ENCODE measurements around the gene AGPAT1.
"Not testable (repeated sequence)": the region's sequence is repeated elsewhere in the genome, so short reads cannot be mapped to it uniquely, and the experiment has no call there.

The AGPAT1 gene, protein sequence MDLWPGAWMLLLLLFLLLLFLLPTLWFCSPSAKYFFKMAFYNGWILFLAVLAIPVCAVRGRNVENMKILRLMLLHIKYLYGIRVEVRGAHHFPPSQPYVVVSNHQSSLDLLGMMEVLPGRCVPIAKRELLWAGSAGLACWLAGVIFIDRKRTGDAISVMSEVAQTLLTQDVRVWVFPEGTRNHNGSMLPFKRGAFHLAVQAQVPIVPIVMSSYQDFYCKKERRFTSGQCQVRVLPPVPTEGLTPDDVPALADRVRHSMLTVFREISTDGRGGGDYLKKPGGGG

GRCh38 chr6:32175711-32176475, at the start of gene AGPAT1:
TSS of gene AGPAT1 (minus strand) at chr6:32176084. CDS start at chr6:32171496, 4,588 bp downstream.
- peak; percentile 77 to 91 for DNase-seq

DNA sequence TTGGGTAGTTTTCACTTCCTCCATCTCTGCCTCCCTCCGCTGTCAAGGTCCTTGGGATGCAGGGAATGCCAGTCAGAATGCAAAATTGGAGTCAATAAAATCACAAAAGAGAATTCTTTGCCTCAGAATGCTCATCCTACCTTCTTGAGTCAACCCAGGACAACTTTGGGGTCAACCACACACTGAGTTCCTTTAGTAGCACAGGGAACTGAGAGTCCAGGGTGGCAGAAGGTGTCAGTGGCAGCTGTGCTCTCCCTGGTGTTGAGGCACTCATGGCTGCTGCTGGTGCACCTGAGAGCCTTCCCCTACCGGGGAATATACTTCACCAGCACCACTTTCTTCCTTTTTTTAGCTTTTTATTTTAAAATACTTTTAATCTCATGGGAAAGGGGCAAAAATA, 48.8 kb upstream of the AGPAT1 start:
- no peak for DNase-seq

GRCh38 chr6:32223258-32224235, 47.7 kb upstream of the AGPAT1 start, which contains the start of gene NOTCH4:
TSS of gene NOTCH4 (minus strand) at chr6:32224067. CDS start at chr6:32223928, 139 bp downstream.
- no peak for DNase-seq

- no peak for DNase-seq
Measured at GRCh38 chr6:32222333-32223230, 46.7 kb upstream of the AGPAT1 start.

DNA sequence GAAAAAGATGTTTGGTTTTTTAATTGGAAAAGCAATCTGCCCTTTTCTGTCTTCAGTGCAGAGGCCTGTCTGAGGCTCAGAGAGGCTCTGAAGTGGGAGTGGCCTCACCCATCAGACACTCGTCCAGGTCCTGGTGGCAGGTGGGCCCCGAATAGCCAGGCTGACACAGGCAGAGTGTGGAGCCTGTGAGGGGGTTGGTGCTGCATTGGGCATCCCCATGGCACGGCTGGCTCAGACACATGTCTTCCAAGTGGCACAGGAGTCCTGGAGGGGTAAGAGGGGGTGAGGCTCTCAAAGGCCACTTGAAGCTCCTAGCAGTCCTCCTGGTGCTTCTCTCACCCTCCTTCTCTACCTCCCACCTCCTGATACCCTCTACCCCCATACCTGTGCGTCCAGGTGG, 44.1 kb upstream of the AGPAT1 start:
- DNase-seq, result no peak

DNA sequence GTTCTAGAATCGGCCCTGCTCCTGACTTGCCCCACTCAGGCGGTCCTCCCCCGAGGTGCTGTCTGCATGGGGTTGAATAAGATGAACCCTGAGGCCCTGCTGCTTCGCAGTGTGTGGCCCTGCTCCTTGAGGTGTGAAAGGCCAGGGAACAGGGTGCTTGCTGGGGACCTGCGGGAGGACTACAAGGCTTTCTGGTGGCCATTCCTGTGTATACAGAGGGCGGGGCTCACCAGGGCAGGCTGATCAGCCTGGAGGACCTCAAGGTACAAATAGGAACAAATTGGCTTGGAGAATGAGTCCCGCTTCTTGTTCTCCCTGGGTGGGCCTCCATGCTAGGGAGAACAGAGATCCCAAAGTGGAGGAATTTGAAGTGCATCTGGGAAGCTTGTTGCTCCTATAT, 42.3 kb upstream of the AGPAT1 start:
- DNase-seq, result no peak

DNA sequence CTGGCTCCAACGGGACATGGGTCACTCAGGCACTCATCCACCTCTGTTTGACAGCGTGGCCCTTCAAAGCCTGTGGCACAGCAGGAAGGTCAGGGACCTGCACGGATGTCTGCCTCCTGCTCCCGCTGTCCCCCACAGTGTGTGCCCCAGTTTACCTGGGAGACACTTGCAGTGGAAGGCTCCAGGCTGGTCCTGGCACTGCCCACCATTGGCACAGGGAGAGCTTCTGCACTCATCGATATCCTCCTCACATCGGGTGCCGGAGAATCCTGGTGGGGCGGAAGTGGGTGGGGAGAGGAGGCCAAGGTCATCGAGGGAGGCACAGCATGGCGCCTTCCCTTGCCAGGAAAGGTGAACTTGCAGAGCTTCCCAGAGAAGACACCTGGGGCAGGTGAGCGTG, 41.1 kb upstream of the AGPAT1 start:
- DNase-seq, result no peak

- no peak for DNase-seq
Measured at GRCh38 chr6:32216285-32216684, 40.4 kb upstream of the AGPAT1 start.

GRCh38 chr6:32215617-32216016, 39.7 kb upstream of the AGPAT1 start:
- no peak for DNase-seq

- no peak for DNase-seq
Measured at GRCh38 chr6:32214126-32214525, 38.2 kb upstream of the AGPAT1 start.

DNA sequence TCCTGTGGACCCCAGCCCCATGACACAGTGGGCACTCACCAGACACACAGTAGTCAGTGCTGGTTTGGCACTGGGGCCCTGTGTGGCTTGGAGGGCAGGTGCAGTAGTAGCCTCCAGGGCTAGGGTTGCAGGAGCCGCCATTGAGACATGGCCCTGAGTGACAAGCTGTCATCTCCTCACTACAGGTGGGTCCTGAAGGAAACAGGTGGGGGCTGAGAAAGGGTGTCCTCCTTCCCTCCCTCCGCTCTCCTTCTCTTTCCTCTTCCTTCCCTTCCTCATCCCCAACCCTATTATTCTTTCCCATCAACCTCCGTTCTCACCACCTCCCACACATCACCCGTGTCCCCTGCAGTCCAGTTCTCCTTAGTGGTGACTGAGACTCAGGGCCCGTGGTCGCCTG, 37.8 kb upstream of the AGPAT1 start:
- DNase-seq, result no peak

DNA sequence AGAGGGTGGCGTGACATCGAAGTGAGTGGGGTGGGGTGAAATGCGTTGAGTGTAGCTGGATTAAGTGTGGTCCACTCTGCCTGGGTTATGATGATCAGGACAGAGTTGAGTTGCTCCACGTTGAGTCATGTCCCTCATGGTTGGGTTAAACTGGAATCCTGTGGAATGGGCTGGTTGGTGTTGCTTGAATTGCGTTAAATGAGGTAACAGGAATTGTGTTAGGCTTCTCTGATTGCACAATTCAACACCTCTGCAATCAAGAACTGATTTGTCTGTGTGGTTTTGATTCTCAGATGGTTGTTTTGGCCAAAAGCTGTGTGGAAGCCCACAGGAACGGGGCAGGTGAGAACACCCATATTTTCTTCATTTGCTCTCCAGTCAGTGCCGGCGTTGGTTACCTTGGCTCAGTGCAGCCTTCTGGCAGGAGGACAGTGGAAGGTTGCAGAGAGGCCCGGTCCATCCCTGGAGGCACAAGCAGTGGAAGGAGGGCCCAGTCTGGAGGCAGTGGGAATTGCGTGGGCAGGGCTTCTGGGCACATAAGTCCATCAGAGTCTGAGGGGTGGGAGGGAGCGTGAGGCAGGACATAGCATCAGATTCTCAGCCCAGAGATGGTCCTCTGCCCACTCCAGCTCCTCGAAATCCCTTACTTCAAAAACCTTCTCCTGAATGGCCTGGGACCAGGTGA, 36.3 kb upstream of the AGPAT1 start:
- no peak for DNase-seq

DNA sequence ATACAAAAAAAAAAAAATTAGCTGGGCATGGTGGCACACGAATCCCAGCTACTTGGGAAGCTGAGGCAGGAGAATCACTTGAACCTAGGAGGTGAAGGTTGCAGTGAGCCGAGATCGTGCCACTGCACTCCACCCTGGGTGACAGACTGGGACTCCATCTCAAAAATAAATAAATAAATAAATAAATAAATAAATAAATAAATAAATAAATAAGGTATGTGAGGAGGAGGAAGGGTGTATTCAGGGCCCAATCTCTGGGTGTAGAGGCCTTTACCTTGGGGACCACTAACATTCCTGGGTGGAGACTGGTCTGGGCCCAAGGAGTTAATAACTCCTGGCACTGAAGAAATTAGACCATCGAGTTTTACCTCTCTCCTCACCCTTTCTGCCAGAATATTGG, 35.5 kb upstream of the AGPAT1 start:
- not testable (repeated sequence) for DNase-seq

DNA sequence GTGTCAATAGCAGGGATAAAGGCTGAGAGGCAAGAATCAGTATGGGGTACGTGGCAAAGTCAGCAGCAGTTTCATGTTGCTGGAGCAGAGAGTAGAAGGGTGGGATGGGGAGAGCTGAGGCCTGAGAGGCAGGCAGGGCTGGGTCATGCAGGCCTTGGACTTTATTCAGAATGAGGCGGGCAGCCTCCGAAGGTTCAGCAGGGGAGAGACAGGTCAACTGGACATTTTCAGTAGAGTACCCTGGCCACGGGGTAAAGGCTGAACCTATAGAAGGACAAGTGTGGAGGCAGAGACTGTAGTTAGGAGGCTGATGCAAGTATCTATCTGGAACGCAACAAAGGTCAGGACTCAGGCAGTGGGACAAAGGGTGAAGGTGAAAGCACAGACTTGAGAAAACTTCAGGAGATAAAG, 34.3 kb upstream of the AGPAT1 start:
- DNase-seq, result no peak

DNA sequence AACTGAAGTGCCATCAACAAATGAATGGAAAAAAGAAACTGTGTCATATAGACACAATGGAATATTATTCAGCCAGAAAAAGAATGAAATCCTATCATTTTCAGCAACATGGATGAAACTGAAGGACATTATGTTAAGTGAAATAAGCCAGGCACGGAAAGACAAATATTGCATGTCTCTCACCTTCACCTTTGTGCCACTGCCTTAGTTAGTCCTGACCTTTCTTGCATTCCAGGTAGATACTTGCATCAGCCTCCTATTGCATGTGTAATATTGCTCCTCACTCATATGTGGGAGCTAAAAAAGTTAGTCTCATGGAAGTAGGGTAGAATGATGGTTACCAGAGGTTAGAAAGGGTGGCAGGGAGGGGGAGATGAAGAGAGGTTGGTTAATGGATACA, 33.1 kb upstream of the AGPAT1 start:
- no peak for DNase-seq

DNA sequence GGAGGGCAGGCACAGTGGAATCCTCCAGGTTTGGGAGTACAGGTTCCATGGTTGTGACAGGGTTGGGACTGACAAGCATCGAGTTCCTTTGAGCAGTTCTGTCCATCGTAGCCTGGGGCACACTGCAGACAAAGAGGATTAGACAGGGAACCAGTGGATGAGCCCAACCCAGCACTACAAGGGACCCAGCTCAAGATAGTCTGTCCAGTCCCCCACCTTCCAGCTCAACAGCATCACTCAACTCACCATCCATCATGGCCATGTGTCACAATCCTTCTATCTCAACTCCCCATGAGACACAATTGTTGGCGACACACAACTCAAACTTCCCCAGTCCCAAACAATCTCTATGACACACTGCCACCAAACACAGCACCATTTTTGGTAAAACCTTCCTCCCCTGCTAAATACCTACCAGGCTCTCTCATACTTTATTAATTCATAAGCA, 28.4 kb upstream of the AGPAT1 start:
- DNase-seq, result no peak

- DNase-seq, result no peak
Measured at GRCh38 chr6:32203426-32204267, 27.8 kb upstream of the AGPAT1 start.

- no peak for DNase-seq
Measured at GRCh38 chr6:32202186-32202585, 26.3 kb upstream of the AGPAT1 start.

DNA sequence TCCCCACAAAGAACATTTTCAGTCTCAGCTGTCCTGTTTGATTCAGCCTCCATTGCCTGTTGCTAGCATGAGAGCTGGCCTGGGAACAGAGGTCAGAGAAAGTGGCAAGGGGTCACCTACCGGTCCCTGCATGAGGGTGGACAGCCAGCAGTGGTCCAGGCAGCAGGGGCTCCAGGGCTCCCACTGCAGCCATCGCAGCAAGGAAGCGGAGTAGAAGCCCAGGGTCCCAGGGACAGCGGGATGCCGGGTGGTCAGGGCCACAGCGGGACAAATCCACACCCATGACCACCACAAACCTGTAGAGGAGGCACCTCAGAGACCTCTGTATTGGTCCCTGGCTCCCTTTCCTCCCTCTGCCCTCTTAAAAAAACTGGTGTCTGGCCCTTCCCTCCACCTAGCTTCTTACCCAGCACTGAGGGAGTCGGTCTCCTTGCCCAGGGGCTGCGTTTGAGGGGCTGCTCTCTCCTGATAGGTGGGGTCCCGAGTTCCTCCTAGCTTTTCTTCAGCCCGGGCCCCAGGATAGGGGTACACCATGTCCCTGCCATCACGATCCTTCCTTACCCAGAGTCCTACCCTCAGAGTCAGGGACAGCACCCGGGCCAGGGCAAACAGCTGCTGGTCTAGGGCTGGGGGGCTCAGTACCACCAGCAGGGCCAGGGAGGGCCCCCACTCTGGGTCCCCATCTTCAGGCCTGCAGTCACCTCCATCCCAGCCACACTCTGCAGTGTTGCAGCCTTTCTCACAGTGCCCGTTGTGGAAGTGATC, 25.0 kb upstream of the AGPAT1 start:
- DNase-seq, result no peak

- no peak for DNase-seq
Measured at GRCh38 chr6:32198866-32199265, 23.0 kb upstream of the AGPAT1 start.
